22Rv1 (cell line): ENCODE results near the gene ONECUT3.
"Not testable (repeated sequence)": the region's sequence is repeated elsewhere in the genome, so short reads cannot be mapped to it uniquely, and the experiment has no call there.

ENCODE experiments used
- H3K27ac ChIP-seq: fragments of 450-650 bp; 2 replicates; pipeline ENCODE4 v1.5.1; 2017
- CTCF ChIP-seq: fragments of 450-650 bp; IDR thresholded peaks from 2 replicates; pipeline ENCODE4 v1.5.1; 2017; ENCODE audit warnings: mild to moderate bottlenecking
- ZFX ChIP-seq: fragments of 450-650 bp; IDR thresholded peaks from 2 replicates; pipeline ENCODE4 v1.6.1; 2017; ENCODE audit warnings: antibody characterized with exemption, borderline replicate concordance

The ONECUT3 gene

GRCh38 chr19:1752757-1753728 lies at the start of gene ONECUT3:
TSS of gene ONECUT3 (plus strand) at chr19:1753506. CDS start at chr19:1753663, 157 bp downstream.
- TF ChIP-seq ZFX (no peak), CTCF (no peak)
- no peak within 1 kb of the TSS for H3K27ac ChIP-seq

- no peak overlapping the region for H3K27ac ChIP-seq
- TF ChIP-seq ZFX (no peak), CTCF (no peak)
Observed at GRCh38 chr19:1704339-1704738, 49.0 kb upstream of the ONECUT3 start.

GRCh38 chr19:1705367-1705766 lies 47.9 kb upstream of the ONECUT3 start:
- TF ChIP-seq ZFX = no peak
- no peak for TF ChIP-seq CTCF
- H3K27ac ChIP-seq = no peak overlapping the region

GRCh38 chr19:1706646-1707045 lies 46.7 kb upstream of the ONECUT3 start:
- H3K27ac ChIP-seq = not testable (repeated sequence)

GRCh38 chr19:1707240-1707639 lies 46.1 kb upstream of the ONECUT3 start:
- no peak overlapping the region for H3K27ac ChIP-seq
- TF ChIP-seq CTCF (no peak), ZFX (no peak)

- no peak overlapping the region for H3K27ac ChIP-seq
- TF ChIP-seq ZFX = no peak
- no peak for TF ChIP-seq CTCF
Observed at GRCh38 chr19:1713170-1713569, 40.1 kb upstream of the ONECUT3 start.

- TF ChIP-seq ZFX (no peak), CTCF (no peak)
- H3K27ac ChIP-seq = no peak overlapping the region
Observed at GRCh38 chr19:1715540-1715939, 37.8 kb upstream of the ONECUT3 start.
